HepG2 (cell line): Measurements from ENCODE around the gene GRID1.

Experiments
- BHLHE40 ChIP-seq: IDR thresholded peaks from 2 replicates; pipeline ENCODE4 v1.6.1; 2011; ENCODE audit warnings: low read length, improper control_type of control experiment
- HDAC2 ChIP-seq: sonication (generic); formaldehyde crosslinking; IDR thresholded peaks from 2 replicates; pipeline ENCODE4 v1.4.0; 2020; ENCODE audit warnings: missing genetic modification reagents
- NFE2L1 ChIP-seq: sonication (generic); formaldehyde crosslinking; IDR thresholded peaks from 2 replicates; pipeline ENCODE4 v1.4.0; 2020; ENCODE audit warnings: missing genetic modification reagents, mild to moderate bottlenecking, borderline replicate concordance
- RFX5 ChIP-seq: IDR thresholded peaks from 2 replicates; pipeline ENCODE4 v1.6.1; 2011; ENCODE audit warnings: low read depth, low read length, improper control_type of control experiment
- TMF1 ChIP-seq: sonication (generic); formaldehyde crosslinking; IDR thresholded peaks from 2 replicates; pipeline ENCODE4 v1.8.1; 2022; ENCODE audit warnings: low read depth, missing genetic modification reagents
- ZBTB7A ChIP-seq: sonication (generic); formaldehyde crosslinking; IDR thresholded peaks from 2 replicates; pipeline ENCODE4 v1.8.0; 2022; ENCODE audit warnings: mild to moderate bottlenecking, missing genetic modification reagents
- ZMYM4 ChIP-seq: sonication (generic); formaldehyde crosslinking; IDR thresholded peaks from 2 replicates; pipeline ENCODE4 v1.8.1; 2023; ENCODE audit warnings: mild to moderate bottlenecking, missing genetic modification reagents
- ZNF513 ChIP-seq: sonication (generic); formaldehyde crosslinking; conservative IDR thresholded peaks from 2 replicates; pipeline ENCODE4 v1.5.0; 2020; ENCODE audit warnings: missing genetic modification reagents

DNA sequence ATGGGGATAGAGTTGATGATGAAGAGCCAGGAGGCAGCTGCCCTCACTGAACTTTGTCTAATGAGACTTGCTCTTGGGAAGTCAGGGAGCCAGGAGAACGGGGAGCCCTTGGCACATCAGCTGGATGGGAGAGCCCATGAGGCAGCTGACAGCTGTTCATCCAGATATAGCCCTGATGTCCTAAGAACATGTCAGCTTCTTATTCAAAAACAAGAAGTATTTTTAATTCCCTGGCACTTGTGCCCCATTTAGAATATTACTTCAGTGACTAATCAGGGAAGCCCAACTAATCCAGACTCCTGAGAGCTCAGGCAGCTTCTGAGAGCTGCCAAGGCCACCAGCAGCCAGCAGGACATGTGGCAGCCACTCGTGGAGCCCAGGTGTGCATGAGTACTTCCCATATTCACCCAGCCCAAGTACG is 363.4 kb downstream of the GRID1 start:
- TF ChIP-seq RFX5 (no peak), ZMYM4 (CRISPR knock-in tag) (no peak), BHLHE40 (no peak), ZNF513 (CRISPR knock-in tag) (no peak), NFE2L1 (CRISPR knock-in tag) (no peak), TMF1 (CRISPR knock-in tag) (no peak), HDAC2 (CRISPR knock-in tag) (no peak), ZBTB7A (CRISPR knock-in tag) (no peak)
